Endodermal cell (in vitro differentiated cells): ENCODE data around the gene ORM1. TPM values are rescaled to one million over a fixed set of nuclear protein-coding genes. Genes with fewer than 3 reads are reported as not detected.

Experiments used
- DNase-seq: peaks from one replicate; pipeline ENCODE4 v3.0.0-alpha.2; 2017
- H3K27ac ChIP-seq: 2 replicates; pipeline ENCODE4 v1.5.1; 2013; ENCODE audit warnings: mild to moderate bottlenecking, low read depth, low read length, moderate library complexity
- H3K27me3 ChIP-seq: 2 replicates; pipeline ENCODE4 v1.6.1; 2013; ENCODE audit warnings: mild to moderate bottlenecking, low read length, moderate library complexity; ENCODE audit not compliant: insufficient read depth, control insufficient read depth, poor library complexity, severe bottlenecking
- H3K36me3 ChIP-seq: 2 replicates; pipeline ENCODE4 v1.7.0; 2013; ENCODE audit warnings: mild to moderate bottlenecking, low read length, moderate library complexity; ENCODE audit not compliant: control insufficient read depth, insufficient read depth
- H3K4me1 ChIP-seq: one replicate; pipeline ENCODE4 v1.7.0; 2013; ENCODE audit warnings: low read length; ENCODE audit not compliant: control insufficient read depth, insufficient read depth
- H3K4me3 ChIP-seq: 2 replicates; pipeline ENCODE4 v1.5.1; 2013; ENCODE audit warnings: mild to moderate bottlenecking, low read length, moderate library complexity
- H3K9ac ChIP-seq: 2 replicates; pipeline ENCODE4 v1.6.1; 2013; ENCODE audit warnings: mild to moderate bottlenecking, low read length, moderate library complexity; ENCODE audit not compliant: poor library complexity, severe bottlenecking; ENCODE audit errors: extremely low read depth
- H3K9me3 ChIP-seq: 2 replicates; pipeline ENCODE4 v1.6.1; 2013; ENCODE audit warnings: mild to moderate bottlenecking, low read length, moderate library complexity; ENCODE audit not compliant: control insufficient read depth
- H3K27ac Mint-ChIP-seq: 2 replicates; pipeline ENCODE4 v1.8.0; 2020; ENCODE audit warnings: mixed read lengths
- H3K27me3 Mint-ChIP-seq: 2 replicates; pipeline ENCODE4 v1.8.0; 2021; ENCODE audit warnings: mild to moderate bottlenecking, mixed read lengths; ENCODE audit not compliant: insufficient read depth
- H3K36me3 Mint-ChIP-seq: 2 replicates; pipeline ENCODE4 v1.8.0; 2020; ENCODE audit warnings: low read depth, mixed read lengths
- H3K4me1 Mint-ChIP-seq: 2 replicates; pipeline ENCODE4 v1.8.0; 2020; ENCODE audit warnings: mixed read lengths
- H3K4me3 Mint-ChIP-seq: 2 replicates; pipeline ENCODE4 v1.8.0; 2020; ENCODE audit warnings: mild to moderate bottlenecking, moderate library complexity, mixed read lengths
- H3K9me3 Mint-ChIP-seq: 2 replicates; pipeline ENCODE4 v1.8.0; 2020; ENCODE audit warnings: mild to moderate bottlenecking, mixed read lengths
- WGBS, 2 experiments: methylation state at CpG; one replicate each; pipeline versions ENCODE4 v1.1.5 to v1.1.7; 2013; ENCODE audit warnings: missing lambda C conversion rate in 2 of 2, mixed read lengths in 1 of 2; ENCODE audit not compliant: insufficient coverage in 1 of 2, insufficient read length in 1 of 2; 5-methylcytosine and 5-hydroxymethylcytosine counted together
- total RNA-seq, 2 donors: library from RNA; stranded (reverse); fragmentation: NEBNext Ultra II Directional in 1 of 2; extraction: Animal tissue kit (Norgen Biotek cat#: 25700) in 1 of 2; gene quantifications; 2 replicates in 1 of 2; 3 replicates in 1 of 2; pipeline ENCODE4 v1.2.1, GENCODE V29; 2021
- TF ChIP-seq, protein P1 (sequence below): fragments of 200-600 bp; sonication (generic); conservative IDR thresholded peaks from 2 replicates; pipeline ENCODE4 v1.5.0; 2021; ENCODE audit warnings: antibody characterized with exemption, mild to moderate bottlenecking

The ORM1 gene
- total RNA-seq, 2 donors from 2014 or later, result 0.59 TPM; not detected in 1

- H3K4me1 ChIP-seq, result no peaks in the 10 kb centered on the region
- H3K27me3 Mint-ChIP-seq, result no peaks in the 10 kb centered on the region
- H3K36me3 ChIP-seq, result peaks cover 1% of the 10 kb centered on the region
- H3K4me1 Mint-ChIP-seq, result no peaks in the 10 kb centered on the region
- 70 to 89% methylated on average over 2 to 10 of the region's 10 CpGs for WGBS, 2 experiments
- DNase-seq, result peak; percentile 35
- H3K27ac Mint-ChIP-seq, result no peak overlapping the region
- no peaks in the 10 kb centered on the region for H3K9me3 ChIP-seq
- H3K4me3 Mint-ChIP-seq, result no peak overlapping the region
- H3K9me3 Mint-ChIP-seq, result no peaks in the 10 kb centered on the region
- H3K27ac ChIP-seq, result no peak overlapping the region
- no peak overlapping the region for H3K4me3 ChIP-seq
- TF ChIP-seq, protein P1, sequence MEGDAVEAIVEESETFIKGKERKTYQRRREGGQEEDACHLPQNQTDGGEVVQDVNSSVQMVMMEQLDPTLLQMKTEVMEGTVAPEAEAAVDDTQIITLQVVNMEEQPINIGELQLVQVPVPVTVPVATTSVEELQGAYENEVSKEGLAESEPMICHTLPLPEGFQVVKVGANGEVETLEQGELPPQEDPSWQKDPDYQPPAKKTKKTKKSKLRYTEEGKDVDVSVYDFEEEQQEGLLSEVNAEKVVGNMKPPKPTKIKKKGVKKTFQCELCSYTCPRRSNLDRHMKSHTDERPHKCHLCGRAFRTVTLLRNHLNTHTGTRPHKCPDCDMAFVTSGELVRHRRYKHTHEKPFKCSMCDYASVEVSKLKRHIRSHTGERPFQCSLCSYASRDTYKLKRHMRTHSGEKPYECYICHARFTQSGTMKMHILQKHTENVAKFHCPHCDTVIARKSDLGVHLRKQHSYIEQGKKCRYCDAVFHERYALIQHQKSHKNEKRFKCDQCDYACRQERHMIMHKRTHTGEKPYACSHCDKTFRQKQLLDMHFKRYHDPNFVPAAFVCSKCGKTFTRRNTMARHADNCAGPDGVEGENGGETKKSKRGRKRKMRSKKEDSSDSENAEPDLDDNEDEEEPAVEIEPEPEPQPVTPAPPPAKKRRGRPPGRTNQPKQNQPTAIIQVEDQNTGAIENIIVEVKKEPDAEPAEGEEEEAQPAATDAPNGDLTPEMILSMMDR, result no peak
- no peaks in the 10 kb centered on the region for H3K27me3 ChIP-seq
- H3K36me3 Mint-ChIP-seq, result peaks cover 7% of the 10 kb centered on the region
- H3K9ac ChIP-seq, result no peak overlapping the region
These were observed 6.2 kb upstream of the ORM1 start for GRCh38 chr9:114316605-114317230.

- H3K27me3 Mint-ChIP-seq, result no peaks in the 10 kb centered on the region
- no peak for DNase-seq
- H3K9ac ChIP-seq, result no peak overlapping the region
- H3K36me3 Mint-ChIP-seq, result no peaks in the 10 kb centered on the region
- no peaks in the 10 kb centered on the region for H3K4me1 ChIP-seq
- H3K27ac Mint-ChIP-seq, result no peak overlapping the region
- no peaks in the 10 kb centered on the region for H3K4me1 Mint-ChIP-seq
- H3K9me3 Mint-ChIP-seq, result no peaks in the 10 kb centered on the region
- H3K4me3 ChIP-seq, result no peak overlapping the region
- H3K36me3 ChIP-seq, result no peaks in the 10 kb centered on the region
- H3K4me3 Mint-ChIP-seq, result no peak overlapping the region
- TF ChIP-seq, protein P1, result no peak
- WGBS, 2 experiments, result 88 to 92% methylated on average over 5 to 8 of the region's 8 CpGs
- no peaks in the 10 kb centered on the region for H3K27me3 ChIP-seq
- H3K27ac ChIP-seq, result no peak overlapping the region
- H3K9me3 ChIP-seq, result no peaks in the 10 kb centered on the region
These were observed 5.1 kb upstream of the ORM1 start for GRCh38 chr9:114317665-114318357.

DNA sequence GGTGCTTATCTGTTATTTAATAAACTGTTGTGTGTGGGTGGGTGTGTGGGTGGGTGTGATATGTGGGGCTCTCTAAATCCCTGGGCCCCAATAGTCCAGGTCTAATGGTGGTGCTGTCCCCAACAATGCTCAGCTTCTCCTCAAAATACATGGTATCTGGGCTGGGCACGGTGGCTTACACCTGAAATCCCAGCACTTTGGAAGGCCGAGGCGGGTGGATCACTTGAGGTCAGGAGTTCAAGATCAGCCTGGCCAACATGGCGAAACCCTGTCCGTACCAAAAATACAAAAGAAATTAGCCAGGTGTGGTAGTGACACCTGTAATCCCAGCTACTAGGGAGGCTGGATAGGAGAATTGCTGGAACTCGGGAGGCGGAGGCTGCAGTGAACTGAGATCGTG, 4.5 kb upstream of the ORM1 start:
- H3K4me3 Mint-ChIP-seq, result no peak overlapping the region
- no peak overlapping the region for H3K9ac ChIP-seq
- H3K4me1 Mint-ChIP-seq, result no peaks in the 10 kb centered on the region
- DNase-seq, result peak; percentile 10
- no peaks in the 10 kb centered on the region for H3K36me3 Mint-ChIP-seq
- no peaks in the 10 kb centered on the region for H3K36me3 ChIP-seq
- TF ChIP-seq, protein P1, result no peak
- no peaks in the 10 kb centered on the region for H3K9me3 Mint-ChIP-seq
- WGBS, 2 experiments, result 92 to 94% methylated on average over 8 of the region's 8 CpGs
- no peaks in the 10 kb centered on the region for H3K27me3 Mint-ChIP-seq
- H3K4me1 ChIP-seq, result no peaks in the 10 kb centered on the region
- no peaks in the 10 kb centered on the region for H3K9me3 ChIP-seq
- H3K27ac Mint-ChIP-seq, result no peak overlapping the region
- no peak overlapping the region for H3K27ac ChIP-seq
- no peaks in the 10 kb centered on the region for H3K27me3 ChIP-seq
- H3K4me3 ChIP-seq, result no peak overlapping the region
